GM23338 (cell line): ENCODE measurements around the gene CEP350.
"Not testable (repeated sequence)": the region's sequence is repeated elsewhere in the genome, so short reads cannot be mapped to it uniquely, and the experiment has no call there.

Experiments used
- EZH2 ChIP-seq: fragments of 200-600 bp; sonication (generic); IDR thresholded peaks from one replicate; pipeline ENCODE4 v1.8.0; 2017; ENCODE audit warnings: antibody characterized with exemption, mild to moderate bottlenecking, low read depth; ENCODE audit not compliant: unreplicated experiment
- EZH2phosphoT487 ChIP-seq: fragments of 200-600 bp; sonication (generic); IDR thresholded peaks from one replicate; pipeline ENCODE4 v1.8.1; 2018; ENCODE audit warnings: antibody characterized with exemption; ENCODE audit not compliant: unreplicated experiment

- TF ChIP-seq EZH2phosphoT487, EZH2: not testable (repeated sequence)
Observed at GRCh38 chr1:180006762-180007161, 52.2 kb downstream of the CEP350 start.
